Skeletal muscle tissue (tissue), 4 donors: ENCODE results near the gene SNCAIP. TPM values are rescaled to one million over a fixed set of nuclear protein-coding genes. Genes with fewer than 3 reads are reported as not detected.
"Not testable (repeated sequence)": the region's sequence is repeated elsewhere in the genome, so short reads cannot be mapped to it uniquely, and the experiment has no call there.

ENCODE experiments used
- H3K27ac ChIP-seq: one replicate; pipeline ENCODE4 v1.7.0; 2013; ENCODE audit warnings: mild to moderate bottlenecking, low read depth, low read length, inconsistent platforms
- H3K27me3 ChIP-seq, 3 donors: one replicate each; pipeline ENCODE4 v1.7.0; 2013; ENCODE audit warnings: low read length in 3 of 3; ENCODE audit not compliant: control insufficient read depth in 3 of 3, insufficient read depth in 3 of 3
- H3K36me3 ChIP-seq, 3 donors: one replicate each; pipeline ENCODE4 v1.7.0; 2013; ENCODE audit warnings: low read length in 3 of 3; ENCODE audit not compliant: control insufficient read depth in 3 of 3, insufficient read depth in 3 of 3
- H3K4me1 ChIP-seq, 3 donors: one replicate each; pipeline ENCODE4 v1.7.0; 2013; ENCODE audit warnings: low read length in 3 of 3, mild to moderate bottlenecking in 3 of 3; ENCODE audit not compliant: control insufficient read depth in 3 of 3, insufficient read depth in 3 of 3
- H3K4me3 ChIP-seq, 3 donors: one replicate each; pipeline ENCODE4 v1.7.0; 2013; ENCODE audit warnings: low read length in 3 of 3
- H3K9ac ChIP-seq, 3 donors: one replicate each; pipeline ENCODE4 v1.7.0; 2013; ENCODE audit warnings: low read length in 3 of 3, mild to moderate bottlenecking in 3 of 3, moderate library complexity in 2 of 3, low read depth in 1 of 3
- H3K9me3 ChIP-seq, 3 donors: one replicate each; pipeline ENCODE4 v1.7.0; 2013; ENCODE audit warnings: low read length in 3 of 3; ENCODE audit not compliant: control insufficient read depth in 3 of 3
- total RNA-seq: library from RNA; depleted of rRNA; stranded (reverse); fragments of >200 nt; gene quantifications from one replicate; pipeline ENCODE4 v1.2.3, GENCODE V29; 2014
- donor health status: Osteomylitis.

Gene SNCAIP
- total RNA-seq, 1 donor from 2014 or later, result 6.8 TPM

DNA sequence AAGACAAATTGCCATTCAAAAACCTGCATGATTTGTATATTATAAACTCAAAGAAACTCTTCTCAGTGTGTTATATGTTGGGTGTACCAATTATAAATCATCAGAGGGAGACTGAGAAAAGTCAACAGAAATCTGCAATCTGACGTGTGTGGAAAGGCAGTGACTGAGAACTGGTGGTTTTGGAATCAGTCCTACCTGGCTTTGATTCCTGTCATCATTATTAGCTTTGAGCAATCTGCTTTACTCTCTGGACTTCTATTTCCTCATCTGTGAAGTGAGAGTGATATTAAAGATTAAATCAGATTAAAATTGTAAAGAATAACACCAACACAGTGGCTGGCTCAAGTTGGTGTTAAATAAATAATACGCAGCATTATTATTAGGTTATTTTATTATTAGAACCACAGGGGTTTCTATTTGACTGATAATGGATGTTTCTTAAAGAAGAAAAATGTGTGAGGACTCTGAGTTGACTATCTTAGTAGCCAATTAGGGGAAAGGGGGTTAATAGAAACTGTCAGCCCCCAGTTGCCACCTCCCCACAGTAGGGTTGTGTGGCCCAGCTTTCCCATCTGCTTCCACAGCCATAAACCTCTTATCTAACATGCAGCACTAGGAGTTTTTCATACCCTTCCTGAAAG lies 59.6 kb downstream of the SNCAIP start:
- H3K27me3 ChIP-seq, result no peaks in the 10 kb centered on the region
- no peak overlapping the region for H3K9ac ChIP-seq
- no peaks in the 10 kb centered on the region for H3K36me3 ChIP-seq
- H3K4me3 ChIP-seq, result no peak overlapping the region
- no peaks in the 10 kb centered on the region for H3K4me1 ChIP-seq
- no peak overlapping the region for H3K27ac ChIP-seq
- no peaks in the 10 kb centered on the region for H3K9me3 ChIP-seq

DNA sequence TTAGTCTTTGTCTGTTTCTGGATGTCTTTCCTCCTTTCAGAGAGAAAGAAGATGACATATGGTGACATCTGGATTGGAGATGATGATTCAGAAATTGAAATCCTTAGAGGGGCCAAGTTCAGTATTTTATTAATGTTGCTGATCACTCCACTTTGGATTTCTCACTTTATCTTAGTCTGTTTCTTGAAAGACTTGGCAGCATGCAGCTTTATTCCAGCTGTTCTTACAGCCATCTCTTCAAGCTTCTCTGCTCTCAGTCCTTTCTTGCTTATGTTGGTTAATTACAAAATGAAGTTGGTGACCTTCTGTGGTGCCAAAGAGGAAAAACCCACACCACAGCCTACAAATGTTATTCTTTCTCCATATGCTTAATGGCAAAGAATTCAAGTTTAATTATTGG lies 62.1 kb downstream of the SNCAIP start:
- Histone ChIP-seq H3K4me1 (no peaks in the 10 kb centered on the region), H3K27ac (no peak overlapping the region), H3K36me3 (no peaks in the 10 kb centered on the region), H3K9ac (no peak overlapping the region), H3K4me3 (no peak overlapping the region), H3K9me3 (no peaks in the 10 kb centered on the region), H3K27me3 (no peaks in the 10 kb centered on the region)

DNA sequence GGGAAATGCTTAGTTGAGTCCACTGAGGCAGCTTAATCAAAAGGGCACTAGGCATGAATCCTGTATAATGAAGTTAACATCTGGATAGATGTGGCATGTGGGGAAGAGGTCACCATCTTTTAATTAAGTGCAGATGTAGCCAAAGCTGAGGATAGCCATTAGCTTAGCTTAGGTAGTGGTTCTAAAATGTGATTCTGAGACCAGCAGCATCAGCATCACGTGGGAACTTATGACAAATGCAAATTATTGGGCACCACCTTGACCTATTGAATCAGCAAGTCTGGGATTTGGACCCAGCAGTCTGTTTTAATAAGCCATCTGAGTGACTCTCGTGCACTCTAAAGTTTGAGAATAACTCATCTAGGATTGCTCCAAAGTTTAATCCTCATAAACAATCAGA lies 63.8 kb downstream of the SNCAIP start:
- Histone ChIP-seq H3K4me3 (no peak overlapping the region), H3K27ac (no peak overlapping the region), H3K9ac (no peak overlapping the region), H3K4me1 (no peaks in the 10 kb centered on the region), H3K36me3 (no peaks in the 10 kb centered on the region), H3K27me3 (no peaks in the 10 kb centered on the region), H3K9me3 (no peaks in the 10 kb centered on the region)

DNA sequence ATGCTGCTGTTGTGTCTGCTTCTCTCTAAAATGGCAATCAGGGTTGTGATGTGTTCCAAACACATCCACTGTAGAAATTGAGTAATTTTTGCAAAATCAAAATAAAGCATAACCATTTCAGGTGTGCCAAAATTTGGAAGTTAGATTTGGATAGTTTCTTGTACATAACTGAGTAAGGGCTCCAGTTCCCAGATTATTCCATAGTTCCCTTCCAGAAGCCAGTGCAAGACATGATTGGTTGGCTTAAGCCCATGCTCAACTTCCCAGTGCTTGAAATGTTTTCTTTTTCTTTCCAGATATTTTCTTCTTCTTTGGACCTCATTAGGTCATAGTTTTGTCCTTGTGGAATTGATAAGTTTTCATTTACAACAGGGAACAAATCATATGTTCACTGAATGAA lies 64.2 kb downstream of the SNCAIP start:
- H3K4me1 ChIP-seq, result no peaks in the 10 kb centered on the region
- no peaks in the 10 kb centered on the region for H3K36me3 ChIP-seq
- no peaks in the 10 kb centered on the region for H3K9me3 ChIP-seq
- H3K27me3 ChIP-seq, result no peaks in the 10 kb centered on the region
- H3K27ac ChIP-seq, result no peak overlapping the region
- no peak overlapping the region for H3K4me3 ChIP-seq
- H3K9ac ChIP-seq, result no peak overlapping the region

DNA sequence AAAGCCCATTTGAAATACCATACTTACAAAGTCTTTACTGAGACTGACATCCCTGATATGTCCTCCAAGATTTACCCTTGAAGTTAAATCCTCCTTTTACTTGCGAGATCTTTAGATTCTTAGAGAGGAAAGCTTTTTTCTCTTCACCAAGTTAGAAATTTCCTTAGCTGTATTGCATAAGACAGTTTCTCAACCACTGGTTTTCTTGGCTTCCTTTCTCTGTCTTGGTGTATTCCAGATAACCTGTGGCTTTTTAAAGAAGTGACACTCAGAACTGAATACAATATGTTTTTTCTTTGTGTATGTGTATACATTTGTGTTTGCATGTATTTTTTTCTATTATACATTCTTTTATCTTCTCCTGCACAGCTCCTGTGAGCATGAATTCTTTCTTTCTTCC lies 65.0 kb downstream of the SNCAIP start:
- Histone ChIP-seq H3K27me3 (no peaks in the 10 kb centered on the region), H3K36me3 (no peaks in the 10 kb centered on the region), H3K4me1 (no peaks in the 10 kb centered on the region), H3K27ac (no peak overlapping the region), H3K4me3 (no peak overlapping the region), H3K9ac (no peak overlapping the region), H3K9me3 (no peaks in the 10 kb centered on the region)

DNA sequence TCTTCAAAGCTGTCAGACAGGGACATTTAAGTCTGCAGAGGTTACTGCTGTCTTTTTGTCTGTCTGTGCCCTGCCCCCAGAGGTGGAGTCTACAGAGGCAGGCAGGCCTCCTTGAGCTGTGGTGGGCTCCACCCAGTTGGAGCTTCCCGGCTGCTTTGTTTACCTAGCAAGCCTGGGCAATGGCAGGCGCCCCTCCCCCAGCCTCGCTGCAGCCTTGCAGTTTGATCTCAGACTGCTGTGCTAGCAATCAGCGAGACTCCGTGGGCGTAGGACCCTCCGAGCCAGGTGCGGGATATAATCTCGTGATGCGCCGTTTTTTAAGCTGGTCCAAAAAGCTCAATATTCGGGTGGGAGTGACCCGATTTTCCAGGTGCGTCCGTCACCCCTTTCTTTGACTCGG lies 70.9 kb downstream of the SNCAIP start:
- H3K4me3 ChIP-seq, H3K27me3 ChIP-seq, H3K9ac ChIP-seq, H3K27ac ChIP-seq, H3K4me1 ChIP-seq, H3K9me3 ChIP-seq, H3K36me3 ChIP-seq: not testable (repeated sequence)

DNA sequence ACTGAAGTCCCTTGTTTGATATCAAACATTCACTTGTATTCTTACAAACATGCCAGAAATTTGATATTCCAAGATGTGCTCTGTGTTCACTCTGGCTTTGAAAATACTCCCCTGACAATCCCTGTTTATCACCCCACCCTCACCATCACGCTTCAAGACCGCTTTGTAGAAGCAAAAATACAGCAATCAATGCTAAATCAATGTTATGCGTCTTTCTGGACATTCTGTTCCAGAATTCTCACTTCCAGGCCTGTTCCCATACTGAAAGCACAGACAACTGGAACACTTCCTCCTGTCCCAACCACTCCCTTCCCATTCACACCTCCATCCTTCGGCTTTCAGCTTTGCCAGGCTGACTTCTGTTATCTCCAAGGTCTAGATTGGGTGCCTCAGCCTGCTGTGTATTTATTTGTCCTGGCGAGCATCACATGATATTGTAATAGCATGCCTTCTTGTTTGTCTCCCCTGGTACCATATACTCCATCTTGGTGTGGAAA lies 72.8 kb downstream of the SNCAIP start:
- Histone ChIP-seq H3K4me3 (no peak overlapping the region), H3K4me1 (no peaks in the 10 kb centered on the region), H3K9me3 (no peaks in the 10 kb centered on the region), H3K27ac (no peak overlapping the region), H3K27me3 (no peaks in the 10 kb centered on the region), H3K36me3 (no peaks in the 10 kb centered on the region), H3K9ac (no peak overlapping the region)

DNA sequence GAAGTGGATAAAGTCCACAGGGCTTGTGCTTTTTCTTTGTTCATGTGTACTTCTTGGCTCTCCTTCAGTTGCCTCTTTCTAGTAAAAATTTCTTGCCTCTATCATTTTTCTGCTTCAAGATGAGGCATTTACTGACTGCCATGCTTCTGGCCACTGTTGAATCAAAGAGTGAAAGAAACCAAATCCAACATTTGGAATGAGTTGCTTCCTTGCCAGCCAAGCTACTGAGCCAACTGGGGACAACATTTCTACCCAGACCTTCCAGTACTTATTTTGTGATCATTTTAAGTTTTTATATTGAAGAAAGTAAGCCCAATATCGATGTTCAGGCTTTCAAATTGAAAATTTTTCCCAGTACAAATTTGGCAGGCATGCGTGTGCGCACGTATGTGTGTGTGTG lies 73.2 kb downstream of the SNCAIP start:
- no peaks in the 10 kb centered on the region for H3K4me1 ChIP-seq
- no peaks in the 10 kb centered on the region for H3K36me3 ChIP-seq
- no peaks in the 10 kb centered on the region for H3K9me3 ChIP-seq
- H3K4me3 ChIP-seq, result no peak overlapping the region
- no peak overlapping the region for H3K9ac ChIP-seq
- no peak overlapping the region for H3K27ac ChIP-seq
- H3K27me3 ChIP-seq, result no peaks in the 10 kb centered on the region

DNA sequence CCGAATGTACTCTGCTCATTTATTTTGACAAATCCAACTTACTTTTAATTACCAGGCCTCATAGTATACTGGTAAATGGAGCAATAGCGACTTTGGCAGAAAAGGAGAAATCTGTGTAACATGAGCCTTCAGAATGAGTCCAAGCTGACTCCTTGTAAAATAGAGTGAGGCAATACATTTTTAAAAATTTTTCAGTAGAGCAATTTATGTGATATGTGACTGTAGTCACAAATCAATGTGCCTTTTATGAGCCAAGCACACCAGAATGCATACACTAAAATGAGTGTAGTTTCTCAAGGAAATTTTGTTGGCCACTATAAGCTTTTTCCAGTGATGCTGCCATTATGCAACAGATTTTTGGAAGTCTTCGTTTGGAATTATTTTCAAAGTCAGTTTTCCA lies 73.8 kb downstream of the SNCAIP start:
- Histone ChIP-seq H3K4me3 (no peak overlapping the region), H3K9ac (no peak overlapping the region), H3K4me1 (no peaks in the 10 kb centered on the region), H3K27me3 (no peaks in the 10 kb centered on the region), H3K36me3 (no peaks in the 10 kb centered on the region), H3K9me3 (no peaks in the 10 kb centered on the region), H3K27ac (no peak overlapping the region)

DNA sequence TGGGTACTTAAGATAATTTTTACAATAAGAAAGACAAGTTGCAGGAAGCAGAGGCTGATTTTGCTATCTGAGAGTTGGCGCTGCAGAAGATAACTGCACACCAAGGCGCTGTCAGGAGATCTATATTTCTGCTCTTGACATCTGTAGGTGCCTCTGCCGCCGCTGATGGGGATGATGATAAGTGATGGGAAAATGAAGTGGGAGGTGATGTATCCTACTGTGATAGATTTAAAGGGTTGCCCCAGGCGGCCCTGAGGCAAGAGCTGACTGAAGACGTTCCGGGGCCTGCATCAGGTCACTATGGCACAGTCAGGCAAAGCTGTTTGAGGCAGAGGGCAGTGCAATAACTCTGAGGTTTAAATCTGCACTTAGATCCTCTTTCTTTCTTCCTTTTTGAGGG lies 78.1 kb downstream of the SNCAIP start:
- H3K9ac ChIP-seq, result no peak overlapping the region

More for the DNA sequence above, 78.1 kb downstream of the SNCAIP start:
- Histone ChIP-seq H3K4me3 (no peak overlapping the region), H3K27me3 (no peaks in the 10 kb centered on the region), H3K9me3 (no peaks in the 10 kb centered on the region), H3K27ac (no peak overlapping the region), H3K36me3 (no peaks in the 10 kb centered on the region), H3K4me1 (no peaks in the 10 kb centered on the region)
